Body of pancreas (tissue), 4 donors: ENCODE measurements around the gene EYA2. TPM values are rescaled to one million over a fixed set of nuclear protein-coding genes. Genes with fewer than 3 reads are reported as not detected.
A peak's percentile ranks its signal among the peaks of the same experiment; 100 is the strongest.

ENCODE experiments used
- ATAC-seq: fragments of 150-250 bp; one replicate; pipeline ENCODE4 v1.9.1; 2016
- DNase-seq, 4 donors: peaks; one replicate each; pipeline ENCODE4 v3.0.0-alpha.2; 2019
- H3K27ac ChIP-seq, 4 donors: fragments of 200-600 bp; sonication (generic); 1 replicate in 3 of 4; 2 replicates in 1 of 4; pipeline versions ENCODE4 v1.5.1 to v1.6.1; 2016 to 2019; ENCODE audit warnings: mild to moderate bottlenecking in 1 of 4, mixed read lengths in 1 of 4, moderate library complexity in 1 of 4
- H3K27me3 ChIP-seq, 2 donors: fragments of 200-600 bp; sonication (generic); one replicate each; pipeline ENCODE4 v1.6.0; 2016; ENCODE audit warnings: mild to moderate bottlenecking in 1 of 2
- H3K36me3 ChIP-seq, 2 donors: fragments of 200-600 bp; sonication (generic); replicated peaks in 1 of 2; 2 replicates each; pipeline ENCODE4 v1.5.1; 2016; ENCODE audit warnings: low read depth in 2 of 2; ENCODE audit not compliant: insufficient read depth in 1 of 2
- H3K4me1 ChIP-seq: fragments of 200-600 bp; sonication (generic); one replicate; pipeline ENCODE4 v1.6.0; 2016
- H3K4me3 ChIP-seq, 2 donors: fragments of 200-600 bp; sonication (generic); 1 replicate in 1 of 2; 2 replicates in 1 of 2; pipeline ENCODE4 v1.5.1; 2016 to 2019
- H3K9me3 ChIP-seq, 3 donors: fragments of 200-600 bp; sonication (generic); 1 replicate in 2 of 3; 2 replicates in 1 of 3; pipeline ENCODE4 v1.5.1; 2016
- POLR2A ChIP-seq, 3 donors: fragments of 450-650 bp; IDR thresholded peaks; one replicate each; pipeline ENCODE4 v1.6.1; 2016; ENCODE audit warnings: antibody characterized with exemption in 3 of 3, mild to moderate bottlenecking in 2 of 3
- WGBS, 2 donors: methylation state at CpG; one replicate each; pipeline ENCODE4 v1.1.5; 2017; 5-methylcytosine and 5-hydroxymethylcytosine counted together
- intact Hi-C: fragments of 100-400 bp; cut with DNase I; formaldehyde crosslinking; loops from one replicate; pipeline ENCODE4 v1.15.1; 2023
- total RNA-seq, 2 donors: library from RNA; depleted of rRNA; stranded (reverse); fragments of >200 nt; gene quantifications; one replicate each; pipeline ENCODE4 v1.1.0, GENCODE V29; 2016
- TF ChIP-seq, protein P1 (sequence below), 7 experiments: fragments of 450-650 bp in 4 of 7; fragments of 200-600 bp in 3 of 7; sonication (generic) in 3 of 7; IDR thresholded peaks; one replicate each; pipeline ENCODE4 v1.5.1; 2016 to 2019; ENCODE audit warnings: antibody characterized with exemption in 7 of 7

Gene EYA2, protein sequence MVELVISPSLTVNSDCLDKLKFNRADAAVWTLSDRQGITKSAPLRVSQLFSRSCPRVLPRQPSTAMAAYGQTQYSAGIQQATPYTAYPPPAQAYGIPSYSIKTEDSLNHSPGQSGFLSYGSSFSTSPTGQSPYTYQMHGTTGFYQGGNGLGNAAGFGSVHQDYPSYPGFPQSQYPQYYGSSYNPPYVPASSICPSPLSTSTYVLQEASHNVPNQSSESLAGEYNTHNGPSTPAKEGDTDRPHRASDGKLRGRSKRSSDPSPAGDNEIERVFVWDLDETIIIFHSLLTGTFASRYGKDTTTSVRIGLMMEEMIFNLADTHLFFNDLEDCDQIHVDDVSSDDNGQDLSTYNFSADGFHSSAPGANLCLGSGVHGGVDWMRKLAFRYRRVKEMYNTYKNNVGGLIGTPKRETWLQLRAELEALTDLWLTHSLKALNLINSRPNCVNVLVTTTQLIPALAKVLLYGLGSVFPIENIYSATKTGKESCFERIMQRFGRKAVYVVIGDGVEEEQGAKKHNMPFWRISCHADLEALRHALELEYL
- 1 to 10 TPM in 1 of 2 donors, under 1 TPM in 1; 0.52 to 3.6 TPM for total RNA-seq

DNA sequence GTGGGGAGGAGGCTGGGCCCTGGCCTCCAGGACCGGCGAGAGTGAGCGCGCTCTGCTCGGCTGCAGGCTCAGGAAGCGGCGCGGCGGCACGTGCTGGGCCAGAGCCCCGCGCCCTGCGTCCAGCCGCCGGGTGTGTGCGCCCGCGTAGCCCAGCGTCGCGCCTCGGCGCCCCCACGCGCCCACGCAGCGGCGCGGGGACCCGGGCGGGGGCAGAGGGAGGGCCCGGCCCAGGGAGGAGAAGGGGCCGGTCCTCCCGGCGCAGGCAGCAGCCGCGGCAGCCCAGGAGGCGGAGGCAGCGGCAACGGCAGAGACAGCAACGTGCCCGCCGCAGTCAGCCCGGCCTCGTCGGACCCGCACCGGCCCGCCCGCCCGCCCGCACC is at the start of gene EYA2:
EYA2 (plus strand) TSS at position 265 of the 380 bp plus-strand sequence. CDS start 95,168 bp downstream, outside the sequence.
- H3K4me3 ChIP-seq = peak within 1 kb of the TSS in 1 of 2 donors; percentile 10
- intact Hi-C loops = no loop called here
- WGBS, 2 donors = 1 to 3% methylated on average over 11 to 30 of the region's 52 CpGs
- H3K36me3 ChIP-seq = no peaks in the 10 kb centered on the region
- ATAC-seq (peak; percentile 58), DNase-seq (no peak)
- H3K9me3 ChIP-seq = peaks cover 0 to 4% (median 0%) of the 10 kb centered on the region in 3 donors
- H3K27me3 ChIP-seq = no peaks in the 10 kb centered on the region
- H3K4me1 ChIP-seq = no peaks in the 10 kb centered on the region
- TF ChIP-seq POLR2A (IDR thresholded peaks at IDR 0.05) = no peak
- TF ChIP-seq, protein P1, sequence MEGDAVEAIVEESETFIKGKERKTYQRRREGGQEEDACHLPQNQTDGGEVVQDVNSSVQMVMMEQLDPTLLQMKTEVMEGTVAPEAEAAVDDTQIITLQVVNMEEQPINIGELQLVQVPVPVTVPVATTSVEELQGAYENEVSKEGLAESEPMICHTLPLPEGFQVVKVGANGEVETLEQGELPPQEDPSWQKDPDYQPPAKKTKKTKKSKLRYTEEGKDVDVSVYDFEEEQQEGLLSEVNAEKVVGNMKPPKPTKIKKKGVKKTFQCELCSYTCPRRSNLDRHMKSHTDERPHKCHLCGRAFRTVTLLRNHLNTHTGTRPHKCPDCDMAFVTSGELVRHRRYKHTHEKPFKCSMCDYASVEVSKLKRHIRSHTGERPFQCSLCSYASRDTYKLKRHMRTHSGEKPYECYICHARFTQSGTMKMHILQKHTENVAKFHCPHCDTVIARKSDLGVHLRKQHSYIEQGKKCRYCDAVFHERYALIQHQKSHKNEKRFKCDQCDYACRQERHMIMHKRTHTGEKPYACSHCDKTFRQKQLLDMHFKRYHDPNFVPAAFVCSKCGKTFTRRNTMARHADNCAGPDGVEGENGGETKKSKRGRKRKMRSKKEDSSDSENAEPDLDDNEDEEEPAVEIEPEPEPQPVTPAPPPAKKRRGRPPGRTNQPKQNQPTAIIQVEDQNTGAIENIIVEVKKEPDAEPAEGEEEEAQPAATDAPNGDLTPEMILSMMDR (IDR thresholded peaks at IDR 0.05) = no peak
- peak within 1 kb of the TSS in 1 of 4 donors; percentile 34 for H3K27ac ChIP-seq

DNA sequence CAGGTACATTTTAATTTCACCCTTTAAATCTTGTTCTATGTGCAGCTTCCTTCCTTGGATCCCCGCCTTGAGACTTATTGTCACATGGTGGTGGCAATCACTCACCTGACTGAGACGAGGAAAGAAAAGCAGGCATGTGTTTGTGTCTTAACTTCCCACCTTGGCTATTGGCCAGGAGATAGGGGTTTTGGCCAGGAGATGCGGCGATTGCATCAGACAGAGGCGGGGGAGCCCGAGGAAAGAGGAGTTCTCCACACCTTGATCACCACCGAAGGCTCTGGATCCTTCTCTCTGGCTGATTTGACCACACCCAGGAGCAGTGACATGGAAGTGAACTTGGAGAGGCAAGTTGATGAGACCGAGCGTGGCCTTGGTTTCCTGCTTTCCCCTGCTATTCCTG is 49.7 kb upstream of the EYA2 start:
- 76 to 78% methylated on average over 9 of the region's 9 CpGs for WGBS, 2 donors
- intact Hi-C loops = no loop called here
- no peaks in the 10 kb centered on the region for H3K4me1 ChIP-seq

DNA sequence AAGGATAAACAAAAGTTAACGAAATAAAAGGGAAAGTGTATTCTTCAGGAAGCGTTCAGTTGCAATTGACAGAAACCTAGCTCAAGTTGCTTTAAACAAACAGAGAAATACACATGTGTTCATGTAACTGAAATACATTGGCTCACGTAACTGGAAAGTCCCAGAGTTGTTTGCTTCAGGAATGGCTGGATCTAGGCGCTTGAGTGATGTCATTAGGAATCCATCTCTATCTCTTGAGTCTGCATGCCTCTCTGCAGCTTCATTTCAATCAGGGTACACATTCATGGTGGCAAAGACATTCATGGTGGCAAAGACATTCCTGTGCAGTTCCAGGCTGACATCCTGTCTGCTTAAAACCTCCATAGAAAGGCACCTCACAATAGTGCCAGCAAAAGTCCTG is 45.4 kb upstream of the EYA2 start:
- 82 to 86% methylated on average over 4 of the region's 4 CpGs for WGBS, 2 donors
- ATAC-seq (no peak), DNase-seq (no peak)
- H3K4me3 ChIP-seq = no peak overlapping the region
- no peaks in the 10 kb centered on the region for H3K4me1 ChIP-seq
- no peaks in the 10 kb centered on the region for H3K27me3 ChIP-seq
- intact Hi-C loops = no loop called here
- H3K9me3 ChIP-seq = no peaks in the 10 kb centered on the region
- TF ChIP-seq, protein P1 (IDR thresholded peaks at IDR 0.05) = no peak
- no peak for TF ChIP-seq POLR2A (IDR thresholded peaks at IDR 0.05)
- H3K36me3 ChIP-seq = no peaks in the 10 kb centered on the region
- no peak overlapping the region for H3K27ac ChIP-seq

More for the DNA sequence above, 49.7 kb upstream of the EYA2 start:
- H3K9me3 ChIP-seq = no peaks in the 10 kb centered on the region
- no peak overlapping the region for H3K27ac ChIP-seq
- DNase-seq (no peak), ATAC-seq (no peak)
- H3K4me3 ChIP-seq = no peak overlapping the region
- no peaks in the 10 kb centered on the region for H3K27me3 ChIP-seq
- TF ChIP-seq, protein P1 (IDR thresholded peaks at IDR 0.05) = no peak
- TF ChIP-seq POLR2A (IDR thresholded peaks at IDR 0.05) = no peak
- H3K36me3 ChIP-seq = no peaks in the 10 kb centered on the region

DNA sequence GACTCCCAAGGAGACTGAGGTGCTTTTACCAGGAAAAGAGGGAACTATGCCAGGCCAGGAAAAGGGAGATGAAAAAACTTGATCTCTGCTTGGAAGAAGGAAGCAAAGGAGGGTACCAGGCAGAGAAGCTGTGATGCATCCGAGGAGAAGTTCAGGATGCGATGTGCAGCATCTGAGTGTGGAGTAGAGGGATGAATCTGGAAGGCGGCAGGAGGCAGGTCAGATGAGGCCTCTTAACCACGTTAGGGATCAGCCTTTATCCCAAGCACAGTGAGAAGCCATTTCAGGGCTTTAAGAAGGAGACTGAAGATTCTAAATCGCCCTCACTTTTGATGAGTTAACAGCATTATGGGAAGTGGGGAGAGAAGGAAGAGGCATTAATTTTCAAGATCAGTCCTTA is 44.9 kb upstream of the EYA2 start:
- ATAC-seq (no peak), DNase-seq (no peak)
- Histone ChIP-seq H3K27me3 (no peaks in the 10 kb centered on the region), H3K27ac (no peak overlapping the region), H3K4me1 (no peaks in the 10 kb centered on the region), H3K36me3 (no peaks in the 10 kb centered on the region), H3K9me3 (no peaks in the 10 kb centered on the region), H3K4me3 (no peak overlapping the region)
- intact Hi-C loops = no loop called here
- TF ChIP-seq, protein P1 (IDR thresholded peaks at IDR 0.05) = no peak
- TF ChIP-seq POLR2A (IDR thresholded peaks at IDR 0.05) = no peak
- 76 to 77% methylated on average over 5 of the region's 5 CpGs for WGBS, 2 donors
